GM12801 (cell line): ENCODE measurements around the gene INAFM2.

Experiments used
- CTCF ChIP-seq: IDR thresholded peaks from one replicate; pipeline ENCODE4 v1.5.1; 2011; ENCODE audit warnings: control low read depth; ENCODE audit not compliant: insufficient read length; ENCODE audit errors: extremely low read depth

Gene INAFM2

GRCh38 chr15:40357246-40357645 is 33.8 kb downstream of the INAFM2 start:
- TF ChIP-seq CTCF = no peak

DNA sequence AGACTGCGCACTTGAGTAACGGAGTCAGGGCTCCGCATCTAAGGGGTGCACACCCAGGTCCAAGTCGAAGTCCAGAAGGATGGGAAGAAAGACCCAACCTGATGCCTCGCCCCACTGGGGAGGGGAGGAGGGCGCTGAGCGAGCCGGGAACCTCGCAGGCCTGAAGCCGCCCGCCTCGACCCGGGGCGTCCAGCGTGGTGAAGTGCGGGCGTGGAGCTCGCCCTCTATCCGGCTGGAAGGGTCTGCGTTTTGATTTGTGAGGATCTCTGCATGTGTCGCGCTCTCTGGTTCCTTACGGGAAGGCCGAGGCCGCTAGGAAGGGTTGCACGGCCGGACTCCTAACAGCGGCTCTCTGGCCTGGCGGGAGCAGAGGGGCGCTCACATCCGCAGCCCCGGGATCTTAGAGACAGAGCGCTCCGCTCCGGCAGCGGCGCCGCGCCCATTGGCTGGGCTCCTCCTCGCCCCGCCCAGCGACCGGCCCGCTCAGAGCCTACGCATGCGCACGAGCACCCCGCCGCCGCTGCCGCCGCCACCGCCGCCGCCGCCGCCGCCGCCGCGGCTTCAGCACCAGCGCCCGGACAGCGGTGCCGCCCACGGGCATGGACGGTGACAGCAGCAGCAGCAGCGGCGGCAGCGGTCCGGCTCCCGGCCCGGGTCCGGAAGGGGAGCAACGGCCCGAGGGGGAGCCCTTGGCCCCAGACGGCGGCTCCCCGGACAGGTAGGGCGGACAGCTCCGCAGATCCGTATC is 34.4 kb downstream of the INAFM2 start, which contains the start of gene DISP2:
Gene DISP2 (plus strand): TSS at position 497 of the 748 bp plus-strand sequence. CDS start 103 bp downstream, at position 600.
- no peak for TF ChIP-seq CTCF

GRCh38 chr15:40358471-40359353 is 35.2 kb downstream of the INAFM2 start:
- no peak for TF ChIP-seq CTCF

DNA sequence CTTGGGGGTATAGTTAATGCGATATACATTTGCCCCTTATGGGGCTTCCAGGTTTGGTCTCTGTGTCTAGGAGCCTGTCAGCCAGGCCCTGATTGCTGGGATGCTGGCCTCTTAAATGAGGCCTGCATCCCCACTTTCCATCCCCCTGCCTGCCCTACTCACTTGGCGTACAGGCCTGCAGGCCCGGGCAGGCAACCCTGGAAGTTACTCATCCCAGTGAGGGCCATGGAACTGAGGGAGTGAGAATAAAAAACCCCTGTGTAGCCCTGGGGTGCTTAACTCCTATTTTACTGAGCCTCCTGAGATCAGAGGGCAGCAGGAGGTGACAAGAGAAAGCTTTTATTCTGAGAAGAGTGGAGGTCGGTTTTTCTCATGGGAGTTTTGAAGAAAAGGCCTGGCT is 36.5 kb downstream of the INAFM2 start:
- no peak for TF ChIP-seq CTCF

DNA sequence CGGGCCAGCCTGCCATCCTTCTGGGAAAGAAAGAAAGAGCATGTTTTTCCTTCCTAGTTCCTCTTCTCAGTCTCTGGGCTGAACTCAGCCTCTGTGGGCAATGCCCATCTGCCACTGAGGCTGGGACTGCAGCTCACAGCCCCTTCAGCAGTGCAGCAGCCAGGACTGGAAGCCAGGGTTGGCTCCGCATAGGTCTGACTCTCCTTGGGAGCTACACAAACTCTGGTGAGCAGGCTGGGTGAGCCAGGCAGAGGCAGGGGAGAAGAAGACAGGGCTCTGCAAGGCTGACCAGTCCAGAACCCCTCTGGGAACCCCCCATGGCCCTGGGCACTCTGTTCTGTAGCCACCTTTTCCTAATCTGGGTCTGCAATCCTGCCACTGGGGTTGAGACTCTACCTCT is 38.1 kb downstream of the INAFM2 start:
- no peak for TF ChIP-seq CTCF

DNA sequence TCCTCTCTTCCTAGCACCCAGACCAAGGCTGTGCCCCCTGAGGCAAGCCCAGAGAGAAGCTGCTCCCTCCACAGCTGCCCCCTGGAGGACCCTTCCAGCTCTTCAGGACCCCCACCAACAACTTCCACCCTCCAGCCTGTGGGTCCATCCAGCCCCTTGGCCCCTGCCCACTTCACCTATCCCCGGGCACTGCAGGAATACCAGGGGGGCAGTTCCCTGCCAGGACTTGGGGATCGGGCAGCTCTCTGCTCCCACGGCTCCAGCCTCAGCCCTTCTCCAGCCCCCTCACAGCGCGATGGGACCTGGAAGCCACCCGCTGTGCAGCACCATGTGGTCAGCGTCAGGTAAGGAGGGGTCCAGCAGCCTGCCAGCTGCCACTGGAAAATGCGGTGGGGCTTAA is 40.1 kb downstream of the INAFM2 start:
- no peak for TF ChIP-seq CTCF

GRCh38 chr15:40364251-40364650 is 40.8 kb downstream of the INAFM2 start:
- no peak for TF ChIP-seq CTCF
